ENCODE measurements around the gene ESR1.
"Not testable (repeated sequence)": the region's sequence is repeated elsewhere in the genome, so short reads cannot be mapped to it uniquely, and the experiment has no call there.

Gene ESR1

GRCh38 chr6:151899796-151900195, 92.3 kb downstream of the ESR1 start:
- DNase-seq = not testable (repeated sequence)

GRCh38 chr6:151900256-151900655, 92.8 kb downstream of the ESR1 start:
- DNase-seq = no peak

- no peak for DNase-seq
Measured at GRCh38 chr6:151901009-151901411, 93.5 kb downstream of the ESR1 start.

- no peak for DNase-seq
Measured at GRCh38 chr6:151904631-151905030, 97.1 kb downstream of the ESR1 start.

- DNase-seq = no peak
Measured at GRCh38 chr6:151905072-151905471, 97.6 kb downstream of the ESR1 start.

- DNase-seq = no peak
Measured at GRCh38 chr6:151905854-151906253, 98.4 kb downstream of the ESR1 start.

GRCh38 chr6:151911401-151911800, 103.9 kb downstream of the ESR1 start:
- no peak for DNase-seq

- DNase-seq = no peak
Measured at GRCh38 chr6:151914484-151914883, 107.0 kb downstream of the ESR1 start.

GRCh38 chr6:151916075-151916474, 108.6 kb downstream of the ESR1 start:
- no peak for DNase-seq

- no peak for DNase-seq
Measured at GRCh38 chr6:151916680-151917164, 109.2 kb downstream of the ESR1 start.

GRCh38 chr6:151917531-151918329, 110.2 kb downstream of the ESR1 start:
- no peak for DNase-seq

GRCh38 chr6:151940307-151940706, 132.8 kb downstream of the ESR1 start:
- no peak for DNase-seq

GRCh38 chr6:151948002-151948743, 140.7 kb downstream of the ESR1 start:
- DNase-seq = no peak

GRCh38 chr6:151958332-151958731, 150.8 kb downstream of the ESR1 start:
- DNase-seq = no peak

- DNase-seq = no peak
Measured at GRCh38 chr6:151959086-151959485, 151.6 kb downstream of the ESR1 start.

- no peak for DNase-seq
Measured at GRCh38 chr6:151961809-151962208, 154.3 kb downstream of the ESR1 start.

GRCh38 chr6:151962246-151962846, 154.9 kb downstream of the ESR1 start:
- DNase-seq = no peak

GRCh38 chr6:151963001-151963400, 155.5 kb downstream of the ESR1 start:
- DNase-seq = no peak

GRCh38 chr6:151964412-151964811, 156.9 kb downstream of the ESR1 start:
- DNase-seq = not testable (repeated sequence)

GRCh38 chr6:151974061-151974617, 166.7 kb downstream of the ESR1 start:
- DNase-seq = no peak

GRCh38 chr6:151975795-151976194, 168.3 kb downstream of the ESR1 start:
- no peak for DNase-seq

- not testable (repeated sequence) for DNase-seq
Measured at GRCh38 chr6:151988199-151988598, 180.7 kb downstream of the ESR1 start.

- no peak for DNase-seq
Measured at GRCh38 chr6:151992091-151992490, 184.6 kb downstream of the ESR1 start.

All from activated T-cell treated with anti-CD3 and anti-CD28 coated beads, Interleukin-2, amount 50 U/mL, for 1 hour (primary cell).